H9 (cell line): Measurements from ENCODE around the gene UBE2B. TPM values are rescaled to one million over a fixed set of nuclear protein-coding genes. Genes with fewer than 3 reads are reported as not detected.

ENCODE experiments used
- DNase-seq: peaks from one replicate; pipeline ENCODE4 v3.0.0-alpha.2; 2017
- H2AFZ ChIP-seq: one replicate; pipeline ENCODE4 v1.6.1; 2013; ENCODE audit warnings: mild to moderate bottlenecking, low read length, control low read depth, moderate library complexity
- H2AK5ac ChIP-seq: 2 replicates; pipeline ENCODE4 v1.6.1; 2013; ENCODE audit warnings: low read length, control low read depth, mixed read lengths; ENCODE audit not compliant: insufficient read length
- H2BK120ac ChIP-seq: one replicate; pipeline ENCODE4 v1.6.1; 2013; ENCODE audit warnings: low read depth, mild to moderate bottlenecking, low read length, control low read depth, inconsistent platforms; ENCODE audit not compliant: poor library complexity, severe bottlenecking
- H2BK12ac ChIP-seq: 2 replicates; pipeline ENCODE4 v1.6.1; 2013; ENCODE audit warnings: low read length, control low read depth, mixed read lengths, low read depth; ENCODE audit not compliant: insufficient read length
- H2BK15ac ChIP-seq: 2 replicates; pipeline ENCODE4 v1.6.1; 2013; ENCODE audit warnings: low read depth, low read length, control low read depth
- H2BK20ac ChIP-seq: one replicate; pipeline ENCODE4 v1.6.1; 2013; ENCODE audit warnings: low read depth, mild to moderate bottlenecking, low read length, control low read depth, inconsistent platforms; ENCODE audit not compliant: poor library complexity, severe bottlenecking
- H2BK5ac ChIP-seq: 2 replicates; pipeline ENCODE4 v1.6.1; 2013; ENCODE audit warnings: low read length, control low read depth, mixed read lengths; ENCODE audit not compliant: insufficient read length
- H3K14ac ChIP-seq: 2 replicates; pipeline ENCODE4 v1.6.1; 2013; ENCODE audit warnings: low read length, control low read depth; ENCODE audit not compliant: insufficient read depth
- H3K18ac ChIP-seq: 2 replicates; pipeline ENCODE4 v1.6.1; 2013; ENCODE audit warnings: low read depth, mild to moderate bottlenecking, mixed read lengths, low read length, control low read depth; ENCODE audit not compliant: insufficient read length
- H3K23ac ChIP-seq: 2 replicates; pipeline ENCODE4 v1.6.1; 2013; ENCODE audit warnings: low read length, control low read depth, mixed read lengths, low read depth; ENCODE audit not compliant: insufficient read length
- H3K23me2 ChIP-seq: 2 replicates; pipeline ENCODE4 v1.6.1; 2013; ENCODE audit warnings: low read depth, mild to moderate bottlenecking, mixed read lengths, low read length, control low read depth; ENCODE audit not compliant: insufficient read length, poor library complexity, severe bottlenecking
- H3K27ac ChIP-seq: 2 replicates; pipeline ENCODE4 v1.5.1; 2013; ENCODE audit warnings: low read length, control low read depth, mixed read lengths, low read depth; ENCODE audit not compliant: insufficient read length
- H3K27me3 ChIP-seq: 2 replicates; pipeline ENCODE4 v1.6.1; 2013; ENCODE audit warnings: low read length, control low read depth, inconsistent platforms; ENCODE audit not compliant: insufficient read depth
- H3K4ac ChIP-seq: 2 replicates; pipeline ENCODE4 v1.6.1; 2013; ENCODE audit warnings: low read depth, mild to moderate bottlenecking, control low read depth, inconsistent platforms, low read length, moderate library complexity
- H3K4me1 ChIP-seq: 2 replicates; pipeline ENCODE4 v1.6.1; 2013; ENCODE audit warnings: low read length, control low read depth, inconsistent platforms; ENCODE audit not compliant: insufficient read depth
- H3K4me2 ChIP-seq: 2 replicates; pipeline ENCODE4 v1.6.1; 2013; ENCODE audit warnings: low read length, control low read depth, mixed read lengths; ENCODE audit not compliant: insufficient read length, insufficient read depth
- H3K56ac ChIP-seq: 2 replicates; pipeline ENCODE4 v1.6.1; 2013; ENCODE audit warnings: low read depth, mild to moderate bottlenecking, mixed read lengths, low read length, control low read depth; ENCODE audit not compliant: insufficient read length
- H3K79me1 ChIP-seq: 2 replicates; pipeline ENCODE4 v1.6.1; 2013; ENCODE audit warnings: low read depth, mild to moderate bottlenecking, moderate library complexity, low read length, control low read depth, inconsistent platforms; ENCODE audit not compliant: insufficient read depth, poor library complexity, severe bottlenecking
- H3K79me2 ChIP-seq: 2 replicates; pipeline ENCODE4 v1.6.1; 2013; ENCODE audit warnings: low read length, control low read depth, inconsistent platforms; ENCODE audit not compliant: insufficient read depth
- H3K9ac ChIP-seq: 2 replicates; pipeline ENCODE4 v1.6.1; 2013; ENCODE audit warnings: low read length, control low read depth, mixed read lengths; ENCODE audit not compliant: insufficient read length; ENCODE audit errors: extremely low read depth
- H3K9me3 ChIP-seq: one replicate; pipeline ENCODE4 v1.6.1; 2013; ENCODE audit warnings: low read depth, low read length, inconsistent platforms; ENCODE audit not compliant: control insufficient read depth
- H3T11ph ChIP-seq: one replicate; pipeline ENCODE4 v1.6.1; 2013; ENCODE audit warnings: mild to moderate bottlenecking, low read length, control low read depth, inconsistent platforms
- H4K20me1 ChIP-seq: one replicate; pipeline ENCODE4 v1.6.1; 2013; ENCODE audit not compliant: control insufficient read depth, insufficient read length, insufficient read depth
- H4K5ac ChIP-seq: 2 replicates; pipeline ENCODE4 v1.6.1; 2013; ENCODE audit warnings: low read depth, mild to moderate bottlenecking, mixed read lengths, low read length, control low read depth; ENCODE audit not compliant: insufficient read length
- H4K8ac ChIP-seq: replicated peaks from 2 replicates; pipeline ENCODE4 v1.6.1; 2013; ENCODE audit warnings: low read length, control low read depth, mixed read lengths, low read depth; ENCODE audit not compliant: insufficient read length
- H4K91ac ChIP-seq: 2 replicates; pipeline ENCODE4 v1.6.1; 2013; ENCODE audit warnings: low read depth, mild to moderate bottlenecking, moderate library complexity, mixed read lengths, low read length, control low read depth; ENCODE audit not compliant: insufficient read length
- H3K27ac Mint-ChIP-seq, 3 experiments: 2 replicates in 2 of 3; 3 replicates in 1 of 3; pipeline ENCODE4 v1.8.0; 2020 to 2021; ENCODE audit warnings: mixed read lengths in 3 of 3, mild to moderate bottlenecking in 1 of 3, moderate library complexity in 1 of 3
- H3K27me3 Mint-ChIP-seq: 2 replicates; pipeline ENCODE4 v1.8.0; 2021; ENCODE audit warnings: low read depth, mild to moderate bottlenecking, moderate library complexity, mixed read lengths
- H3K36me3 Mint-ChIP-seq, 3 experiments: 2 replicates in 2 of 3; 3 replicates in 1 of 3; pipeline ENCODE4 v1.8.0; 2020 to 2021; ENCODE audit warnings: low read depth in 3 of 3, mixed read lengths in 3 of 3; ENCODE audit not compliant: insufficient read depth in 1 of 3
- H3K4me1 Mint-ChIP-seq, 2 experiments: 2 replicates each; pipeline ENCODE4 v1.8.0; 2020; ENCODE audit warnings: mixed read lengths in 2 of 2
- H3K4me3 Mint-ChIP-seq, 2 experiments: 2 replicates in 1 of 2; 3 replicates in 1 of 2; pipeline ENCODE4 v1.8.0; 2020 to 2021; ENCODE audit warnings: mild to moderate bottlenecking in 2 of 2, mixed read lengths in 2 of 2, moderate library complexity in 1 of 2
- H3K9me3 Mint-ChIP-seq, 2 experiments: 2 replicates in 1 of 2; 3 replicates in 1 of 2; pipeline ENCODE4 v1.8.0; 2020; ENCODE audit warnings: mild to moderate bottlenecking in 2 of 2, mixed read lengths in 2 of 2, moderate library complexity in 1 of 2
- WGBS: extraction: QIAGEN DNeasy Blood & Tissue Kit; methylation state at CpG from one replicate; pipeline ENCODE4 v1.1.7; 2013; ENCODE audit warnings: missing lambda C conversion rate, low lambda C conversion rate, mixed read lengths; ENCODE audit not compliant: insufficient read length; ENCODE audit errors: extremely low coverage; 5-methylcytosine and 5-hydroxymethylcytosine counted together
- total RNA-seq: library from RNA; stranded (reverse); gene quantifications from 2 replicates; pipeline ENCODE4 v1.2.1, GENCODE V29; 2021
- TF ChIP-seq, protein P1 (sequence below): fragments of 200-600 bp; sonication (generic); conservative IDR thresholded peaks from 3 replicates; pipeline ENCODE4 v1.8.0; 2021; ENCODE audit warnings: antibody characterized with exemption, mild to moderate bottlenecking

UBE2B gene
- total RNA-seq, 1 experiment from 2014 or later = 50.3 TPM

DNA sequence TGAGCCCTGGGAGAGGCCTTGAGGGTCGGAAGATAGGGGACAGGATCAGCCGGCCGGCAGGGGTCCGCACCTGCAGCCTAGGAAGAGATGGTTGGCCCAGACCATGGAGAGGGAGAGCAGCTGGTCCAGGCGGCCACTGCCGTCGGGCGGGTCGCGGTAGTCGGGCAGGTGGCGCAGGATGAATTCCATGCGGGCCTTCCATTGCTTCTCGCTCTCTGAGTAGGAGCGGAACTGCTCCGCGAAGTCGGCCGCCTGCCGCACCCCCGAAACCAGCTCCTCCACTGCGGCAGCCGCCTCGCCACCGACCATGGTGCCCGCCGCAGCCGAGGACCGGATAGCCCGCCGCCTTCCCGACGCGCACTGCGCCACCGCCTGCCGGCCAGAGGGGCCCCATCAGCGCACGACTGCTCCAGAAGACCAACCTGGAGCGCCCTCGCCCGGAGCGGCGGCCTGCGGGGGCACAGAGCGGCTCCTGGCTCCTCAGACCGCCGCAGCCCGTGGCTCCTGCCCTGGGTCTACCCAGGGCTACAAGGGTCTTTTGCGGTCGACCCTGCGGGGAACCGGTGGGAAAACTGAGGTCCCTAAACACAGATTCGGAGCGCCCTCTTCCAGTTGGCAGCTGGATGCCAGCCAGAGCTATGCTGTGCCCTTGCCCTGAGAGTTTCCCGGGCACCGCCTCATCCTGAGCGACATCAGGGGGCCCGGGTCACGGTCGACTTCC, 40.3 kb downstream of the UBE2B start, which contains the start of gene CDKN2AIPNL:
Gene CDKN2AIPNL (minus strand): TSS at position 336 of the 721 bp plus-strand sequence. CDS start 27 bp downstream, at position 309.
- WGBS = no CpG with 5 or more reads among the region's 61 CpGs
- Mint-ChIP-seq H3K27me3 (no peaks in the 10 kb centered on the region), H3K4me3 (peak within 1 kb of the TSS; percentile 98), H3K36me3 (peaks cover 9 to 22% (median 15%) of the 10 kb centered on the region in 3 experiments; a peak in 6 of 7 replicates), H3K27ac (peak within 1 kb of the TSS; percentile 81 to 98 (median 96); a peak in 6 of 7 replicates), H3K4me1 (peaks cover 36 to 39% of the 10 kb centered on the region in 2 experiments), H3K9me3 (no peaks in the 10 kb centered on the region)
- Histone ChIP-seq H3K23me2 (peaks cover 8% of the 10 kb centered on the region), H2AK5ac (no peak within 1 kb of the TSS), H3K4ac (no peak within 1 kb of the TSS), H3K79me2 (peaks cover 8% of the 10 kb centered on the region; the same call in 1 of the 2 replicates), H3K4me1 (no peaks in the 10 kb centered on the region; the same call in 1 of the 2 replicates), H3K18ac (peak within 1 kb of the TSS; percentile 72), H4K5ac (no peak within 1 kb of the TSS), H3K27ac (no peak within 1 kb of the TSS), H3K4me2 (peak within 1 kb of the TSS; percentile 97), H3K9ac (peak within 1 kb of the TSS; percentile 64), H3T11ph (no peak within 1 kb of the TSS), H3K56ac (no peak within 1 kb of the TSS), H3K14ac (peak within 1 kb of the TSS; percentile 33), H3K27me3 (no peaks in the 10 kb centered on the region), H3K79me1 (peaks cover 5% of the 10 kb centered on the region), H2BK20ac (no peak within 1 kb of the TSS), H2BK120ac (no peak within 1 kb of the TSS), H4K8ac (no peak within 1 kb of the TSS), H2BK12ac (no peak within 1 kb of the TSS), H3K23ac (peak within 1 kb of the TSS; percentile 37), H4K91ac (no peak within 1 kb of the TSS), H2BK5ac (no peak within 1 kb of the TSS), H3K9me3 (no peaks in the 10 kb centered on the region), H2BK15ac (no peak within 1 kb of the TSS; the same call in 1 of the 2 replicates), H2AFZ (no peak within 1 kb of the TSS), H4K20me1 (no peaks in the 10 kb centered on the region)
- DNase-seq = peak; percentile 92
- TF ChIP-seq, protein P1, sequence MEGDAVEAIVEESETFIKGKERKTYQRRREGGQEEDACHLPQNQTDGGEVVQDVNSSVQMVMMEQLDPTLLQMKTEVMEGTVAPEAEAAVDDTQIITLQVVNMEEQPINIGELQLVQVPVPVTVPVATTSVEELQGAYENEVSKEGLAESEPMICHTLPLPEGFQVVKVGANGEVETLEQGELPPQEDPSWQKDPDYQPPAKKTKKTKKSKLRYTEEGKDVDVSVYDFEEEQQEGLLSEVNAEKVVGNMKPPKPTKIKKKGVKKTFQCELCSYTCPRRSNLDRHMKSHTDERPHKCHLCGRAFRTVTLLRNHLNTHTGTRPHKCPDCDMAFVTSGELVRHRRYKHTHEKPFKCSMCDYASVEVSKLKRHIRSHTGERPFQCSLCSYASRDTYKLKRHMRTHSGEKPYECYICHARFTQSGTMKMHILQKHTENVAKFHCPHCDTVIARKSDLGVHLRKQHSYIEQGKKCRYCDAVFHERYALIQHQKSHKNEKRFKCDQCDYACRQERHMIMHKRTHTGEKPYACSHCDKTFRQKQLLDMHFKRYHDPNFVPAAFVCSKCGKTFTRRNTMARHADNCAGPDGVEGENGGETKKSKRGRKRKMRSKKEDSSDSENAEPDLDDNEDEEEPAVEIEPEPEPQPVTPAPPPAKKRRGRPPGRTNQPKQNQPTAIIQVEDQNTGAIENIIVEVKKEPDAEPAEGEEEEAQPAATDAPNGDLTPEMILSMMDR = peak; percentile 80
